Activated T-cell treated with anti-CD3 and anti-CD28 coated beads, Interleukin-2, amount 50 U/mL, for 24 hours (primary cell): ENCODE results near the gene AGRP.
A peak's percentile ranks its signal among the peaks of the same experiment; 100 is the strongest.

ENCODE experiments used
- DNase-seq: peaks from one replicate; pipeline ENCODE4 v3.0.0-alpha.2; 2020
- H3K27ac Mint-ChIP-seq: 2 replicates; pipeline ENCODE4 v1.8.0; 2020; ENCODE audit warnings: mild to moderate bottlenecking, mixed read lengths
- H3K27me3 Mint-ChIP-seq: 2 replicates; pipeline ENCODE4 v1.8.0; 2020; ENCODE audit warnings: mixed read lengths
- H3K36me3 Mint-ChIP-seq: 2 replicates; pipeline ENCODE4 v1.8.0; 2020; ENCODE audit warnings: low read depth, mixed read lengths
- H3K4me1 Mint-ChIP-seq: 2 replicates; pipeline ENCODE4 v1.8.0; 2020; ENCODE audit warnings: low read depth, mixed read lengths
- H3K4me3 Mint-ChIP-seq: 2 replicates; pipeline ENCODE4 v1.8.0; 2020; ENCODE audit warnings: mild to moderate bottlenecking, moderate library complexity, mixed read lengths
- H3K9me3 Mint-ChIP-seq: 2 replicates; pipeline ENCODE4 v1.8.0; 2020; ENCODE audit warnings: mixed read lengths

Gene AGRP

GRCh38 chr16:67461600-67462278 is 21.6 kb downstream of the AGRP start:
- H3K9me3 Mint-ChIP-seq, result no peaks in the 10 kb centered on the region
- H3K4me3 Mint-ChIP-seq, result no peak overlapping the region
- H3K27ac Mint-ChIP-seq, result no peak overlapping the region
- DNase-seq, result no peak
- H3K27me3 Mint-ChIP-seq, result no peaks in the 10 kb centered on the region
- peaks cover 15% of the 10 kb centered on the region for H3K4me1 Mint-ChIP-seq
- peaks cover 10% of the 10 kb centered on the region for H3K36me3 Mint-ChIP-seq

- Mint-ChIP-seq H3K27me3 (no peaks in the 10 kb centered on the region), H3K4me3 (no peak overlapping the region), H3K27ac (no peak overlapping the region), H3K9me3 (no peaks in the 10 kb centered on the region), H3K36me3 (peaks cover 12% of the 10 kb centered on the region), H3K4me1 (peaks cover 16% of the 10 kb centered on the region)
- DNase-seq, result no peak
These were observed 22.4 kb downstream of the AGRP start for GRCh38 chr16:67460961-67461360.

- Mint-ChIP-seq H3K4me3 (no peak overlapping the region), H3K27ac (no peak overlapping the region), H3K36me3 (peaks cover 12% of the 10 kb centered on the region), H3K4me1 (peaks cover 9% of the 10 kb centered on the region), H3K27me3 (no peaks in the 10 kb centered on the region), H3K9me3 (no peaks in the 10 kb centered on the region)
- no peak for DNase-seq
These were observed 23.2 kb downstream of the AGRP start for GRCh38 chr16:67460168-67460567.

- Mint-ChIP-seq H3K27ac (no peak overlapping the region), H3K4me3 (no peak overlapping the region), H3K4me1 (peaks cover 9% of the 10 kb centered on the region), H3K27me3 (no peaks in the 10 kb centered on the region), H3K9me3 (no peaks in the 10 kb centered on the region), H3K36me3 (peaks cover 12% of the 10 kb centered on the region)
- no peak for DNase-seq
These were observed 23.5 kb downstream of the AGRP start for GRCh38 chr16:67459861-67460150.

GRCh38 chr16:67459066-67459860 is 24.1 kb downstream of the AGRP start:
- H3K36me3 Mint-ChIP-seq, result peaks cover 13% of the 10 kb centered on the region
- H3K9me3 Mint-ChIP-seq, result no peaks in the 10 kb centered on the region
- peaks cover 9% of the 10 kb centered on the region for H3K4me1 Mint-ChIP-seq
- H3K4me3 Mint-ChIP-seq, result no peak overlapping the region
- no peak overlapping the region for H3K27ac Mint-ChIP-seq
- no peak for DNase-seq
- H3K27me3 Mint-ChIP-seq, result no peaks in the 10 kb centered on the region

GRCh38 chr16:67458121-67458641 is 25.2 kb downstream of the AGRP start:
- H3K27me3 Mint-ChIP-seq, result no peaks in the 10 kb centered on the region
- H3K4me1 Mint-ChIP-seq, result peaks cover 9% of the 10 kb centered on the region
- H3K9me3 Mint-ChIP-seq, result no peaks in the 10 kb centered on the region
- H3K27ac Mint-ChIP-seq, result no peak overlapping the region
- DNase-seq, result no peak
- H3K4me3 Mint-ChIP-seq, result no peak overlapping the region
- H3K36me3 Mint-ChIP-seq, result peaks cover 16% of the 10 kb centered on the region

GRCh38 chr16:67457611-67458010 is 25.7 kb downstream of the AGRP start:
- H3K27ac Mint-ChIP-seq, result no peak overlapping the region
- H3K27me3 Mint-ChIP-seq, result no peaks in the 10 kb centered on the region
- peaks cover 21% of the 10 kb centered on the region for H3K36me3 Mint-ChIP-seq
- no peak overlapping the region for H3K4me3 Mint-ChIP-seq
- no peak for DNase-seq
- peaks cover 9% of the 10 kb centered on the region for H3K4me1 Mint-ChIP-seq
- H3K9me3 Mint-ChIP-seq, result no peaks in the 10 kb centered on the region

GRCh38 chr16:67456391-67457081 is 26.8 kb downstream of the AGRP start:
- Mint-ChIP-seq H3K27me3 (no peaks in the 10 kb centered on the region), H3K27ac (peak overlapping the region; percentile 67), H3K36me3 (peaks cover 23% of the 10 kb centered on the region), H3K9me3 (no peaks in the 10 kb centered on the region), H3K4me1 (peaks cover 9% of the 10 kb centered on the region), H3K4me3 (no peak overlapping the region)
- DNase-seq, result no peak

GRCh38 chr16:67454852-67455251 is 28.5 kb downstream of the AGRP start:
- H3K4me1 Mint-ChIP-seq, result peaks cover 7% of the 10 kb centered on the region

GRCh38 chr16:67454104-67454503 is 29.2 kb downstream of the AGRP start:
- Mint-ChIP-seq H3K9me3 (no peaks in the 10 kb centered on the region), H3K27me3 (no peaks in the 10 kb centered on the region), H3K27ac (peak overlapping the region; percentile 53), H3K4me1 (peaks cover 7% of the 10 kb centered on the region), H3K4me3 (no peak overlapping the region), H3K36me3 (peaks cover 41% of the 10 kb centered on the region)
- no peak for DNase-seq

More at GRCh38 chr16:67454852-67455251, 28.5 kb downstream of the AGRP start:
- peaks cover 33% of the 10 kb centered on the region for H3K36me3 Mint-ChIP-seq
- H3K4me3 Mint-ChIP-seq, result no peak overlapping the region
- H3K27me3 Mint-ChIP-seq, result no peaks in the 10 kb centered on the region
- no peak for DNase-seq
- H3K9me3 Mint-ChIP-seq, result no peaks in the 10 kb centered on the region
- no peak overlapping the region for H3K27ac Mint-ChIP-seq

- Mint-ChIP-seq H3K27ac (no peak overlapping the region), H3K27me3 (no peaks in the 10 kb centered on the region), H3K4me3 (no peak overlapping the region), H3K9me3 (no peaks in the 10 kb centered on the region), H3K4me1 (peaks cover 5% of the 10 kb centered on the region), H3K36me3 (peaks cover 43% of the 10 kb centered on the region)
- no peak for DNase-seq
These were observed 31.5 kb downstream of the AGRP start for GRCh38 chr16:67451704-67452435.

GRCh38 chr16:67451061-67451703 is 32.2 kb downstream of the AGRP start:
- peaks cover under 1% of the 10 kb centered on the region for H3K4me1 Mint-ChIP-seq
- no peaks in the 10 kb centered on the region for H3K9me3 Mint-ChIP-seq
- no peak overlapping the region for H3K4me3 Mint-ChIP-seq
- DNase-seq, result no peak
- no peaks in the 10 kb centered on the region for H3K27me3 Mint-ChIP-seq
- no peak overlapping the region for H3K27ac Mint-ChIP-seq
- H3K36me3 Mint-ChIP-seq, result peaks cover 46% of the 10 kb centered on the region

GRCh38 chr16:67449739-67450138 is 33.6 kb downstream of the AGRP start:
- Mint-ChIP-seq H3K27me3 (no peaks in the 10 kb centered on the region), H3K4me1 (no peaks in the 10 kb centered on the region), H3K36me3 (peaks cover 51% of the 10 kb centered on the region), H3K27ac (no peak overlapping the region), H3K9me3 (no peaks in the 10 kb centered on the region), H3K4me3 (no peak overlapping the region)
- DNase-seq, result no peak

GRCh38 chr16:67449336-67449735 is 34.0 kb downstream of the AGRP start:
- Mint-ChIP-seq H3K27ac (no peak overlapping the region), H3K4me1 (no peaks in the 10 kb centered on the region), H3K9me3 (no peaks in the 10 kb centered on the region), H3K36me3 (peaks cover 51% of the 10 kb centered on the region), H3K4me3 (no peak overlapping the region), H3K27me3 (no peaks in the 10 kb centered on the region)
- DNase-seq, result no peak
